ENCODE data around the gene ABCA4.

DNA sequence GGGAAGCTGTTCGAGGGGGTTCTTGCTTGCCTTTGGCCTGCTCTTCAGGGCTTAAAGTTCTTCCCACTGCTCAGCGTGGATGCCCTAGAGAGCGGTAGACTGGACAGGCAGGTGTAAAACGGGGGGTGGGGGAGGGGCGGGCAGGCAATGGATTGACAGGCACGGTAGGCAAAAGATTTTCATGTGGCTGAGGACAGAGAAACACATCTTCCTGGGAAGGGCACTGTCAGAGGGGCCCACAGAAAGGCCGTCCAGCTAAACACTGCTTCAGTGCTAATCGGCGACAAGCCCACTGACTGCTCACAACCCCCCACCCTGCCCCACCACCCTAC is 412 bp downstream of the ABCA4 start:
- no peak for TF ChIP-seq TAF1 (IDR thresholded peaks at IDR 0.05; ENCODE audit: borderline replicate concordance, insufficient read depth, low read length)
- TF ChIP-seq POLR2AphosphoS5 (IDR thresholded peaks at IDR 0.05; ENCODE audit: low read depth, low read length): no peak
- no peak for TF ChIP-seq SIN3A (IDR thresholded peaks at IDR 0.05; ENCODE audit: borderline replicate concordance, insufficient read depth, low read length)

Data from PFSK-1 (cell line).